ENCODE data around the gene GSX2. TPM values are rescaled to one million over a fixed set of nuclear protein-coding genes. Genes with fewer than 3 reads are reported as not detected.

The GSX2 gene
- total and polyA plus RNA-seq, 10 of the 15 experiments (the other 5 are each of a cell fraction or from before 2014, with no cell fraction given): 0.04 to 0.58 (median 0.50) TPM; not detected in 5

GRCh38 chr4:54085284-54085683, 14.7 kb upstream of the GSX2 start:
- in situ Hi-C loops (cut with MboI): no loop called here
- intact Hi-C loops (cut with micrococcal nuclease; ENCODE audit: unreplicated experiment): no loop called here
- Histone ChIP-seq H3K4me1 (ENCODE audit: control insufficient read depth, insufficient read depth, low read length) (no peaks in the 10 kb centered on the region), H3K9ac (ENCODE audit: control insufficient read depth, insufficient read depth, low read length) (no peak overlapping the region), H3K36me3 (ENCODE audit: control insufficient read depth in 2 of 2, insufficient read depth in 2 of 2, low read length in 1 of 2) (no peaks in the 10 kb centered on the region), H3K27ac (ENCODE audit: control insufficient read depth, insufficient read depth) (no peak overlapping the region), H3K9me3 (replicated peaks; ENCODE audit: control insufficient read depth, insufficient read depth, low read length) (no peaks in the 10 kb centered on the region), H3K79me2 (ENCODE audit: control insufficient read depth, insufficient read depth, low read length) (no peaks in the 10 kb centered on the region), H4K20me1 (ENCODE audit: control insufficient read depth, insufficient read depth) (no peaks in the 10 kb centered on the region), H3K4me2 (ENCODE audit: control insufficient read depth, insufficient read depth) (no peak overlapping the region), H2AFZ (ENCODE audit: control insufficient read depth, low read depth, low read length) (no peak overlapping the region), H3K27me3 (replicated peaks in 1 of 2; ENCODE audit: control insufficient read depth in 2 of 2, insufficient read depth in 2 of 2, low read length in 1 of 2) (no peaks in the 10 kb centered on the region), H3K4me3 (no peak overlapping the region)
- no peak for FAIRE-seq
- ChIA-PET SMC1A (ENCODE audit: uncharacterized antibody, unreplicated experiment) (interaction anchor here (0.7 to 1.1 kb wide), 3 partner anchors 17 to 155 kb away, joined by 3 read pairs; no protein-coding TSS in a partner anchor), POLR2A (interaction anchor here (0.6 kb wide), 2 partner anchors 106 to 770 kb away, joined by 3 read pairs; no protein-coding TSS in a partner anchor), CTCF (interaction anchor here (1.1 kb wide), 1 partner anchor 9 kb away, joined by 3 read pairs; no protein-coding TSS in a partner anchor), RAD21 (ENCODE audit: unreplicated experiment) (no interaction called here)
- TF ChIP-seq NRF1 (conservative IDR thresholded peaks at IDR 0.05; ENCODE audit: low read depth, low read length): no peak
- no peak for TF ChIP-seq GATAD2B (conservative IDR thresholded peaks at IDR 0.05; ENCODE audit: low read depth)
- no peak for TF ChIP-seq POLR2A (IDR thresholded peaks at IDR 0.05; ENCODE audit: low read depth, low read length)
- no peak for TF ChIP-seq ZNF24 (IDR thresholded peaks at IDR 0.05)
- TF ChIP-seq, protein P1, sequence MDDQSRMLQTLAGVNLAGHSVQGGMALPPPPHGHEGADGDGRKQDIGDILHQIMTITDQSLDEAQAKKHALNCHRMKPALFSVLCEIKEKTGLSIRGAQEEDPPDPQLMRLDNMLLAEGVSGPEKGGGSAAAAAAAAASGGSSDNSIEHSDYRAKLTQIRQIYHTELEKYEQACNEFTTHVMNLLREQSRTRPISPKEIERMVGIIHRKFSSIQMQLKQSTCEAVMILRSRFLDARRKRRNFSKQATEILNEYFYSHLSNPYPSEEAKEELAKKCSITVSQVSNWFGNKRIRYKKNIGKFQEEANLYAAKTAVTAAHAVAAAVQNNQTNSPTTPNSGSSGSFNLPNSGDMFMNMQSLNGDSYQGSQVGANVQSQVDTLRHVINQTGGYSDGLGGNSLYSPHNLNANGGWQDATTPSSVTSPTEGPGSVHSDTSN (IDR thresholded peaks at IDR 0.05; ENCODE audit: insufficient replicate concordance, low read depth, low read length): no peak
- WGBS (ENCODE audit: insufficient coverage, insufficient replicate concordance, low lambda C conversion rate, missing lambda C conversion rate): 0% methylated on average over 3 of the region's 3 CpGs
- ATAC-seq: no peak; the same call in 2 of the 3 replicates
- DNase-seq (ENCODE audit: low read depth, low spot score): no peak
- BruUV-seq (replicated peaks): no TSS peak

DNA sequence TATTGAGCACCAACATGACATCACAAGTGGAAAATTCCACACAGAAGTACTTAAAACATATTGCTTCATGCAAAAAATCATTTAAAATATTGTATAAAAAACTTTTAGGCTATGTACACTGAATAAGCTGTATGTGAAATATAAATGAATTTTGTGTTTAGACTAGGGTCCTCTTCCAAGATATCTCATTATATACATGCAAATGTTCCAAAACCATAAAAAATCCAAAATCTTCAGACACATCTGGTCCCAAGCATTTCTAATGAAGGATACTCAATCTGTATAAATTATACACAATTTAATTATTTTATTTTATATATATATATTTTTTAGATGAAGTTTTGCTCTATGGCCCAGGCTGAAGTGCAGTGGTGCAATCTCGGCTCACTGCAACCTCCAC, 10.1 kb upstream of the GSX2 start:
- ATAC-seq: no peak
- no peak for FAIRE-seq
- in situ Hi-C loops (cut with MboI) (no loop called here), intact Hi-C loops (cut with micrococcal nuclease; ENCODE audit: unreplicated experiment) (no loop called here)
- H3K4me2 ChIP-seq (ENCODE audit: control insufficient read depth, insufficient read depth): no peak overlapping the region
- no peak overlapping the region for H3K27ac ChIP-seq (ENCODE audit: control insufficient read depth, insufficient read depth)
- peaks cover 8% of the 10 kb centered on the region for H3K4me1 ChIP-seq (ENCODE audit: control insufficient read depth, insufficient read depth, low read length)
- H3K36me3 ChIP-seq (ENCODE audit: control insufficient read depth in 2 of 2, insufficient read depth in 2 of 2, low read length in 1 of 2): no peaks in the 10 kb centered on the region
- TF ChIP-seq SMAD5 (IDR thresholded peaks at IDR 0.05; ENCODE audit: low read depth) (no peak), ZNF24 (IDR thresholded peaks at IDR 0.05) (no peak), ZBED1 (IDR thresholded peaks at IDR 0.05; ENCODE audit: borderline replicate concordance) (no peak), POLR2A (IDR thresholded peaks at IDR 0.05; ENCODE audit: low read depth, low read length) (no peak)
- H3K79me2 ChIP-seq (ENCODE audit: control insufficient read depth, insufficient read depth, low read length): no peaks in the 10 kb centered on the region
- H3K9me3 ChIP-seq (replicated peaks; ENCODE audit: control insufficient read depth, insufficient read depth, low read length): no peaks in the 10 kb centered on the region
- no TSS peak for BruUV-seq (replicated peaks)
- WGBS (ENCODE audit: insufficient coverage, insufficient replicate concordance, low lambda C conversion rate, missing lambda C conversion rate): 92% methylated on average over 1 of the region's 1 CpG
- DNase-seq (ENCODE audit: low read depth, low spot score): no peak
- RAD21 ChIA-PET (ENCODE audit: unreplicated experiment): no interaction called here
- CTCF ChIA-PET: interaction anchor here (1.1 kb wide), 1 partner anchor 159 kb away, joined by 3 read pairs; no protein-coding TSS in a partner anchor
- no peaks in the 10 kb centered on the region for H4K20me1 ChIP-seq (ENCODE audit: control insufficient read depth, insufficient read depth)
- H3K4me3 ChIP-seq: no peak overlapping the region
- H3K27me3 ChIP-seq (replicated peaks in 1 of 2; ENCODE audit: control insufficient read depth in 2 of 2, insufficient read depth in 2 of 2, low read length in 1 of 2): peaks cover 2 to 7% of the 10 kb centered on the region in 2 experiments; a peak in 3 of 4 replicates
- POLR2A ChIA-PET: no interaction called here
- SMC1A ChIA-PET (ENCODE audit: uncharacterized antibody, unreplicated experiment): no interaction called here
- H2AFZ ChIP-seq (ENCODE audit: control insufficient read depth, low read depth, low read length): no peak overlapping the region
- no peak overlapping the region for H3K9ac ChIP-seq (ENCODE audit: control insufficient read depth, insufficient read depth, low read length)
